Measurements from ENCODE around the gene ANO4.

GRCh38 chr12:100908501-100908900, 113.9 kb downstream of the ANO4 start:
- TF ChIP-seq JUN (IDR thresholded peaks at IDR 0.05; ENCODE audit: low read depth, low read length) (no peak), PHF8 (conservative IDR thresholded peaks at IDR 0.05; ENCODE audit: low read depth, low read length) (no peak)
- TF ChIP-seq, protein P1, sequence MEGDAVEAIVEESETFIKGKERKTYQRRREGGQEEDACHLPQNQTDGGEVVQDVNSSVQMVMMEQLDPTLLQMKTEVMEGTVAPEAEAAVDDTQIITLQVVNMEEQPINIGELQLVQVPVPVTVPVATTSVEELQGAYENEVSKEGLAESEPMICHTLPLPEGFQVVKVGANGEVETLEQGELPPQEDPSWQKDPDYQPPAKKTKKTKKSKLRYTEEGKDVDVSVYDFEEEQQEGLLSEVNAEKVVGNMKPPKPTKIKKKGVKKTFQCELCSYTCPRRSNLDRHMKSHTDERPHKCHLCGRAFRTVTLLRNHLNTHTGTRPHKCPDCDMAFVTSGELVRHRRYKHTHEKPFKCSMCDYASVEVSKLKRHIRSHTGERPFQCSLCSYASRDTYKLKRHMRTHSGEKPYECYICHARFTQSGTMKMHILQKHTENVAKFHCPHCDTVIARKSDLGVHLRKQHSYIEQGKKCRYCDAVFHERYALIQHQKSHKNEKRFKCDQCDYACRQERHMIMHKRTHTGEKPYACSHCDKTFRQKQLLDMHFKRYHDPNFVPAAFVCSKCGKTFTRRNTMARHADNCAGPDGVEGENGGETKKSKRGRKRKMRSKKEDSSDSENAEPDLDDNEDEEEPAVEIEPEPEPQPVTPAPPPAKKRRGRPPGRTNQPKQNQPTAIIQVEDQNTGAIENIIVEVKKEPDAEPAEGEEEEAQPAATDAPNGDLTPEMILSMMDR (IDR thresholded peaks at IDR 0.05; ENCODE audit: control extremely low read depth in 1 of 3, insufficient read depth in 1 of 3, low read depth in 1 of 3, low read length in 3 of 3): no peak
